Stomach smooth muscle (tissue), 2 donors: ENCODE data around the gene DLGAP4.
"Not testable (repeated sequence)": the region's sequence is repeated elsewhere in the genome, so short reads cannot be mapped to it uniquely, and the experiment has no call there.

Experiments
- H3K27ac ChIP-seq: one replicate; pipeline ENCODE4 v1.7.0; 2013; ENCODE audit warnings: mild to moderate bottlenecking, low read length, inconsistent platforms
- H3K27me3 ChIP-seq, 2 donors: one replicate each; pipeline ENCODE4 v1.7.0; 2013; ENCODE audit warnings: low read length in 2 of 2; ENCODE audit not compliant: insufficient read depth in 2 of 2, control insufficient read depth in 1 of 2
- H3K36me3 ChIP-seq, 2 donors: one replicate each; pipeline ENCODE4 v1.7.0; 2013; ENCODE audit warnings: low read length in 2 of 2; ENCODE audit not compliant: control insufficient read depth in 2 of 2, insufficient read depth in 2 of 2
- H3K4me1 ChIP-seq: one replicate; pipeline ENCODE4 v1.7.0; 2013; ENCODE audit warnings: low read length; ENCODE audit not compliant: control insufficient read depth, insufficient read depth
- H3K4me3 ChIP-seq, 2 donors: one replicate each; pipeline ENCODE4 v1.7.0; 2013; ENCODE audit warnings: low read length in 2 of 2
- H3K9ac ChIP-seq, 2 donors: one replicate each; pipeline ENCODE4 v1.7.0; 2013; ENCODE audit warnings: low read length in 2 of 2, mild to moderate bottlenecking in 1 of 2
- H3K9me3 ChIP-seq, 2 donors: one replicate each; pipeline ENCODE4 v1.7.0; 2013; ENCODE audit warnings: low read length in 2 of 2; ENCODE audit not compliant: control insufficient read depth in 2 of 2
- donor health status: healthy.
- donor health status: Pancreatic carcinoma.

DLGAP4 gene

GRCh38 chr20:36471885-36472636, 165.9 kb downstream of the DLGAP4 start:
- peak overlapping the region; percentile 46 to 67 for H3K4me3 ChIP-seq
- H3K36me3 ChIP-seq: peaks cover 0 to 2% of the 10 kb centered on the region in 2 donors
- H3K27ac ChIP-seq: peak overlapping the region; percentile 75
- H3K9me3 ChIP-seq: no peaks in the 10 kb centered on the region
- H3K9ac ChIP-seq: peak overlapping the region; percentile 63 to 71
- peaks cover 76% of the 10 kb centered on the region for H3K4me1 ChIP-seq
- no peaks in the 10 kb centered on the region for H3K27me3 ChIP-seq

- Histone ChIP-seq H3K9me3 (no peaks in the 10 kb centered on the region), H3K36me3 (peaks cover 0 to 5% of the 10 kb centered on the region in 2 donors), H3K4me3 (peak overlapping the region; percentile 46 to 67)
These were observed 166.5 kb downstream of the DLGAP4 start for GRCh38 chr20:36472637-36473090.

GRCh38 chr20:36473164-36473563, 167.0 kb downstream of the DLGAP4 start:
- Histone ChIP-seq H3K9me3 (no peaks in the 10 kb centered on the region), H3K4me1 (peaks cover 70% of the 10 kb centered on the region), H3K36me3 (peaks cover 0 to 5% of the 10 kb centered on the region in 2 donors), H3K9ac (peak overlapping the region; percentile 58 to 63), H3K27ac (peak overlapping the region; percentile 75), H3K27me3 (no peaks in the 10 kb centered on the region), H3K4me3 (peak overlapping the region in 1 of 2 donors; percentile 67)

More at GRCh38 chr20:36472637-36473090, 166.5 kb downstream of the DLGAP4 start:
- Histone ChIP-seq H3K27ac (peak overlapping the region; percentile 75), H3K27me3 (no peaks in the 10 kb centered on the region), H3K9ac (peak overlapping the region; percentile 63 to 71), H3K4me1 (peaks cover 70% of the 10 kb centered on the region)

GRCh38 chr20:36474563-36474962, 168.4 kb downstream of the DLGAP4 start:
- H3K27ac ChIP-seq: peak overlapping the region; percentile 75
- H3K4me1 ChIP-seq: peaks cover 71% of the 10 kb centered on the region

GRCh38 chr20:36475054-36475453, 168.9 kb downstream of the DLGAP4 start:
- peak overlapping the region; percentile 75 for H3K27ac ChIP-seq
- H3K4me1 ChIP-seq: peaks cover 71% of the 10 kb centered on the region
- H3K4me3 ChIP-seq, H3K36me3 ChIP-seq, H3K9me3 ChIP-seq, H3K27me3 ChIP-seq: not testable (repeated sequence)
- H3K9ac ChIP-seq: peak overlapping the region in 1 of 2 donors; percentile 14

More at GRCh38 chr20:36474563-36474962, 168.4 kb downstream of the DLGAP4 start:
- Histone ChIP-seq H3K4me3 (no peak overlapping the region), H3K9ac (peak overlapping the region in 1 of 2 donors; percentile 14), H3K9me3 (no peaks in the 10 kb centered on the region), H3K36me3 (peaks cover 0 to 6% of the 10 kb centered on the region in 2 donors), H3K27me3 (no peaks in the 10 kb centered on the region)

GRCh38 chr20:36477475-36477874, 171.3 kb downstream of the DLGAP4 start:
- Histone ChIP-seq H3K27me3 (no peaks in the 10 kb centered on the region), H3K9me3 (no peaks in the 10 kb centered on the region), H3K9ac (no peak overlapping the region), H3K36me3 (peaks cover 0 to 10% of the 10 kb centered on the region in 2 donors), H3K4me3 (no peak overlapping the region), H3K27ac (no peak overlapping the region), H3K4me1 (peaks cover 69% of the 10 kb centered on the region)

- Histone ChIP-seq H3K9me3 (no peaks in the 10 kb centered on the region), H3K4me1 (peaks cover 69% of the 10 kb centered on the region), H3K27ac (no peak overlapping the region), H3K4me3 (no peak overlapping the region), H3K27me3 (no peaks in the 10 kb centered on the region), H3K9ac (no peak overlapping the region), H3K36me3 (peaks cover 0 to 10% of the 10 kb centered on the region in 2 donors)
These were observed 172.2 kb downstream of the DLGAP4 start for GRCh38 chr20:36478137-36478905.

GRCh38 chr20:36479938-36480337, 173.8 kb downstream of the DLGAP4 start:
- peaks cover 67% of the 10 kb centered on the region for H3K4me1 ChIP-seq
- peak overlapping the region in 1 of 2 donors; percentile 29 for H3K9ac ChIP-seq
- no peak overlapping the region for H3K27ac ChIP-seq

GRCh38 chr20:36480456-36481048, 174.4 kb downstream of the DLGAP4 start:
- peak overlapping the region; percentile 11 for H3K27ac ChIP-seq
- H3K4me3 ChIP-seq: no peak overlapping the region
- peaks cover 71% of the 10 kb centered on the region for H3K4me1 ChIP-seq

More at GRCh38 chr20:36479938-36480337, 173.8 kb downstream of the DLGAP4 start:
- H3K9me3 ChIP-seq: no peaks in the 10 kb centered on the region
- H3K4me3 ChIP-seq: no peak overlapping the region
- H3K27me3 ChIP-seq: no peaks in the 10 kb centered on the region
- peaks cover 0 to 10% of the 10 kb centered on the region in 2 donors for H3K36me3 ChIP-seq

GRCh38 chr20:36481380-36482043, 175.4 kb downstream of the DLGAP4 start:
- Histone ChIP-seq H3K4me3 (peak overlapping the region; percentile 8), H3K4me1 (peaks cover 80% of the 10 kb centered on the region), H3K9ac (peak overlapping the region in 1 of 2 donors; percentile 29), H3K36me3 (peaks cover 0 to 10% of the 10 kb centered on the region in 2 donors), H3K27me3 (no peaks in the 10 kb centered on the region), H3K27ac (peak overlapping the region; percentile 31), H3K9me3 (no peaks in the 10 kb centered on the region)

More at GRCh38 chr20:36480456-36481048, 174.4 kb downstream of the DLGAP4 start:
- Histone ChIP-seq H3K9me3 (no peaks in the 10 kb centered on the region), H3K27me3 (no peaks in the 10 kb centered on the region), H3K36me3 (peaks cover 0 to 10% of the 10 kb centered on the region in 2 donors), H3K9ac (no peak overlapping the region)
